Pons (tissue), 1 donor: ENCODE measurements around the gene ST7L.
"Not testable (repeated sequence)": the region's sequence is repeated elsewhere in the genome, so short reads cannot be mapped to it uniquely, and the experiment has no call there.

ENCODE experiments used
- DNase-seq: peaks from one replicate; pipeline ENCODE4 v3.0.0-alpha.2; 2016; ENCODE audit warnings: low spot score

ST7L gene

GRCh38 chr1:112492076-112492475, 126.9 kb downstream of the ST7L start:
- DNase-seq: no peak

GRCh38 chr1:112488141-112488540, 130.8 kb downstream of the ST7L start:
- no peak for DNase-seq

GRCh38 chr1:112487686-112488085, 131.3 kb downstream of the ST7L start:
- DNase-seq: not testable (repeated sequence)

GRCh38 chr1:112486063-112486462, 132.9 kb downstream of the ST7L start:
- not testable (repeated sequence) for DNase-seq

GRCh38 chr1:112478314-112478713, 140.6 kb downstream of the ST7L start:
- no peak for DNase-seq

- no peak for DNase-seq
These were observed 141.4 kb downstream of the ST7L start for GRCh38 chr1:112477550-112477949.
